Loucy (cell line): ENCODE results near the gene ZNF521.
"Not testable (repeated sequence)": the region's sequence is repeated elsewhere in the genome, so short reads cannot be mapped to it uniquely, and the experiment has no call there.

Experiments
- CTCF ChIP-seq: fragments of 200-600 bp; sonication (generic); conservative IDR thresholded peaks from 2 replicates; pipeline ENCODE4 v1.5.1; 2014; ENCODE audit warnings: mild to moderate bottlenecking, antibody characterized with exemption, low read length
- EZH2phosphoT487 ChIP-seq: fragments of 200-600 bp; IDR thresholded peaks from 2 replicates; pipeline ENCODE4 v1.6.1; 2018; ENCODE audit warnings: antibody characterized with exemption, mild to moderate bottlenecking, moderate library complexity, borderline replicate concordance

GRCh38 chr18:25033175-25033574, 318.8 kb downstream of the ZNF521 start:
- TF ChIP-seq CTCF, EZH2phosphoT487: not testable (repeated sequence)
